Measurements from ENCODE around the gene SLC24A3. TPM values are rescaled to one million over a fixed set of nuclear protein-coding genes. Genes with fewer than 3 reads are reported as not detected.

The SLC24A3 gene
- total and polyA plus RNA-seq, 4 experiments from 2014 or later, result not detected

- peaks cover 5% of the 10 kb centered on the region in 2 donors for H3K27me3 Mint-ChIP-seq
- intact Hi-C loops (cut with micrococcal nuclease), result no loop called here
- Histone ChIP-seq H3K9me3 (ENCODE audit: control insufficient read depth in 1 of 2, low read length in 2 of 2) (no peaks in the 10 kb centered on the region), H3K4me3 (ENCODE audit: low read length in 2 of 2) (no peak overlapping the region), H3K27me3 (ENCODE audit: insufficient read depth, low read length) (no peaks in the 10 kb centered on the region), H3K36me3 (ENCODE audit: insufficient read depth, low read length) (no peaks in the 10 kb centered on the region), H3K27ac (ENCODE audit: low read depth, low read length) (no peak overlapping the region), H3K4me1 (ENCODE audit: insufficient read depth, low read length) (no peaks in the 10 kb centered on the region)
- no peaks in the 10 kb centered on the region for H3K4me1 Mint-ChIP-seq
- H3K27ac Mint-ChIP-seq, result no peak overlapping the region
- no peak overlapping the region for H3K4me3 Mint-ChIP-seq
- H3K9me3 Mint-ChIP-seq, result no peaks in the 10 kb centered on the region
- no peaks in the 10 kb centered on the region for H3K36me3 Mint-ChIP-seq
- ChIA-PET CTCF (ENCODE audit: partially characterized antibody) (no interaction called here), POLR2A (ENCODE audit: partially characterized antibody) (no interaction called here)
- no peak for DNase-seq
These were observed 524.6 kb downstream of the SLC24A3 start for GRCh38 chr20:19737025-19737424.

- DNase-seq, result no peak
- no peak overlapping the region for H3K27ac ChIP-seq (ENCODE audit: low read depth, low read length)
- ChIA-PET POLR2A (ENCODE audit: partially characterized antibody) (no interaction called here), CTCF (ENCODE audit: partially characterized antibody) (no interaction called here)
- H3K9me3 ChIP-seq (ENCODE audit: control insufficient read depth in 1 of 2, low read length in 2 of 2), result no peaks in the 10 kb centered on the region
- Mint-ChIP-seq H3K27me3 (peaks cover 6 to 8% of the 10 kb centered on the region in 2 donors), H3K4me1 (no peaks in the 10 kb centered on the region), H3K27ac (no peak overlapping the region), H3K36me3 (no peaks in the 10 kb centered on the region), H3K9me3 (peaks cover 0 to 7% (median 0%) of the 10 kb centered on the region in 8 donors), H3K4me3 (no peak overlapping the region)
- H3K4me1 ChIP-seq (ENCODE audit: insufficient read depth, low read length), result no peaks in the 10 kb centered on the region
- no peak overlapping the region for H3K4me3 ChIP-seq (ENCODE audit: low read length in 2 of 2)
- intact Hi-C loops (cut with micrococcal nuclease), result no loop called here
- no peaks in the 10 kb centered on the region for H3K27me3 ChIP-seq (ENCODE audit: insufficient read depth, low read length)
- H3K36me3 ChIP-seq (ENCODE audit: insufficient read depth, low read length), result no peaks in the 10 kb centered on the region
These were observed 526.5 kb downstream of the SLC24A3 start for GRCh38 chr20:19738951-19739350.

DNA sequence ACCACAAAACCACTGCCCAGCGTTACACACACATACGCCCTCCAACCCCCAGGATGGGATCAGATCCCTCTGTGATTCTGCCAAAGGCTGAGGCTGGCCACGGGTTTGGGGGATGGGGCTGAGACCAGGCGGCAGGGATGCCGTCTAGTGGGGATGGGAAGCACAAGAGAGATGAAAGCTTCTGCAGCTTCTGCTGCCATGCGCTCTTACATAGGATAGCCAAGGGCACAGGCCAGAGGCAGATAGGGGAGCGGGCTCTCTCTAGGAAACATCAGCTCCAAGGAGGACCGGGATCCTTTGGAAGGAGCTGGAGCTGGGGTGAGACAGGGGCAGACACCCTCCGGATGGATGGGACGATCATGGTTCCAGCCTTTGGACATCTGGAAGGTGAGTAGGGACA lies 526.9 kb downstream of the SLC24A3 start:
- H3K36me3 ChIP-seq (ENCODE audit: insufficient read depth, low read length), result no peaks in the 10 kb centered on the region
- ChIA-PET POLR2A (ENCODE audit: partially characterized antibody) (no interaction called here), CTCF (ENCODE audit: partially characterized antibody) (no interaction called here)
- H3K9me3 Mint-ChIP-seq, result peaks cover 0 to 9% (median 0%) of the 10 kb centered on the region in 8 donors
- no peak overlapping the region for H3K4me3 ChIP-seq (ENCODE audit: low read length in 2 of 2)
- H3K27ac ChIP-seq (ENCODE audit: low read depth, low read length), result no peak overlapping the region
- no peak overlapping the region for H3K27ac Mint-ChIP-seq
- no peaks in the 10 kb centered on the region for H3K9me3 ChIP-seq (ENCODE audit: control insufficient read depth in 1 of 2, low read length in 2 of 2)
- H3K36me3 Mint-ChIP-seq, result no peaks in the 10 kb centered on the region
- peaks cover 6 to 8% of the 10 kb centered on the region in 2 donors for H3K27me3 Mint-ChIP-seq
- no peak overlapping the region for H3K4me3 Mint-ChIP-seq
- H3K27me3 ChIP-seq (ENCODE audit: insufficient read depth, low read length), result no peaks in the 10 kb centered on the region
- H3K4me1 ChIP-seq (ENCODE audit: insufficient read depth, low read length), result no peaks in the 10 kb centered on the region
- H3K4me1 Mint-ChIP-seq, result no peaks in the 10 kb centered on the region
- no peak for DNase-seq
- intact Hi-C loops (cut with micrococcal nuclease), result no loop called here

DNA sequence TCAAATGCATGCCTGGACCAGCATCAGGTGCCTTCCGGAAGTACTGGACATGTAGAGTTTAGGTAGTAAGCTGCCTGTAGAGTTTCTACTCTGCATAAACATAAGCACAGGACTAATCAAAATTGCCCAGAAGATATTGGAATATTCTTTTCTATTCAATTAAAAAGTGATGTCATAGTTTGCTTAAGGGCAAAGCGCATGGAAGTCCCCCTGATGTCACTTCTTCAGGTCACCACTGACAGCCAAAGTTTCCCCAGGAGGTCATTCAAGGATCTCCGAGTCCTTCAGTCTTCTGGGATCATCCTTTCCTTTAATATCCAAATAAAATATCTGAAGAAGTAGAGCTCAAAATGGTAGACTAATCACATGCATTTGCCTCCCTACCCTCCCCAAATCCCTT lies 528.1 kb downstream of the SLC24A3 start:
- H3K27ac ChIP-seq (ENCODE audit: low read depth, low read length), result no peak overlapping the region
- ChIA-PET POLR2A (ENCODE audit: partially characterized antibody) (no interaction called here), CTCF (ENCODE audit: partially characterized antibody) (no interaction called here)
- Mint-ChIP-seq H3K4me1 (no peaks in the 10 kb centered on the region), H3K36me3 (no peaks in the 10 kb centered on the region), H3K9me3 (peaks cover 0 to 11% (median 4%) of the 10 kb centered on the region in 8 donors), H3K27ac (no peak overlapping the region), H3K4me3 (no peak overlapping the region), H3K27me3 (peaks cover 6 to 8% of the 10 kb centered on the region in 2 donors)
- DNase-seq, result no peak
- no peaks in the 10 kb centered on the region for H3K27me3 ChIP-seq (ENCODE audit: insufficient read depth, low read length)
- no peaks in the 10 kb centered on the region for H3K36me3 ChIP-seq (ENCODE audit: insufficient read depth, low read length)
- no peaks in the 10 kb centered on the region for H3K4me1 ChIP-seq (ENCODE audit: insufficient read depth, low read length)
- intact Hi-C loops (cut with micrococcal nuclease), result no loop called here
- no peak overlapping the region for H3K4me3 ChIP-seq (ENCODE audit: low read length in 2 of 2)
- H3K9me3 ChIP-seq (ENCODE audit: control insufficient read depth in 1 of 2, low read length in 2 of 2), result no peaks in the 10 kb centered on the region

GRCh38 chr20:19741924-19742323 lies 529.5 kb downstream of the SLC24A3 start:
- CTCF ChIA-PET (ENCODE audit: partially characterized antibody), result no interaction called here
- Mint-ChIP-seq H3K36me3 (no peaks in the 10 kb centered on the region), H3K27ac (no peak overlapping the region), H3K27me3 (peaks cover 6 to 8% of the 10 kb centered on the region in 2 donors), H3K4me3 (no peak overlapping the region), H3K4me1 (no peaks in the 10 kb centered on the region), H3K9me3 (peaks cover 0 to 21% (median 6%) of the 10 kb centered on the region in 8 donors)
- Histone ChIP-seq H3K36me3 (ENCODE audit: insufficient read depth, low read length) (no peaks in the 10 kb centered on the region), H3K27ac (ENCODE audit: low read depth, low read length) (no peak overlapping the region), H3K4me1 (ENCODE audit: insufficient read depth, low read length) (no peaks in the 10 kb centered on the region), H3K27me3 (ENCODE audit: insufficient read depth, low read length) (no peaks in the 10 kb centered on the region), H3K9me3 (ENCODE audit: control insufficient read depth in 1 of 2, low read length in 2 of 2) (no peaks in the 10 kb centered on the region), H3K4me3 (ENCODE audit: low read length in 2 of 2) (no peak overlapping the region)
- DNase-seq, result no peak
- intact Hi-C loops (cut with micrococcal nuclease), result no loop called here
- POLR2A ChIA-PET (ENCODE audit: partially characterized antibody), result no interaction called here

GRCh38 chr20:19742974-19743639 lies 530.7 kb downstream of the SLC24A3 start:
- no peaks in the 10 kb centered on the region for H3K36me3 ChIP-seq (ENCODE audit: insufficient read depth, low read length)
- no peak overlapping the region for H3K27ac Mint-ChIP-seq
- peaks cover 0 to 23% (median 6%) of the 10 kb centered on the region in 8 donors for H3K9me3 Mint-ChIP-seq
- H3K27me3 ChIP-seq (ENCODE audit: insufficient read depth, low read length), result no peaks in the 10 kb centered on the region
- no peaks in the 10 kb centered on the region for H3K4me1 ChIP-seq (ENCODE audit: insufficient read depth, low read length)
- intact Hi-C loops (cut with micrococcal nuclease), result no loop called here
- H3K4me3 Mint-ChIP-seq, result no peak overlapping the region
- ChIA-PET CTCF (ENCODE audit: partially characterized antibody) (no interaction called here), POLR2A (ENCODE audit: partially characterized antibody) (no interaction called here)
- H3K4me1 Mint-ChIP-seq, result no peaks in the 10 kb centered on the region
- no peaks in the 10 kb centered on the region for H3K36me3 Mint-ChIP-seq
- no peak overlapping the region for H3K4me3 ChIP-seq (ENCODE audit: low read length in 2 of 2)
- no peak for DNase-seq
- no peaks in the 10 kb centered on the region for H3K9me3 ChIP-seq (ENCODE audit: control insufficient read depth in 1 of 2, low read length in 2 of 2)
- no peak overlapping the region for H3K27ac ChIP-seq (ENCODE audit: low read depth, low read length)
- H3K27me3 Mint-ChIP-seq, result peaks cover 8 to 12% of the 10 kb centered on the region in 2 donors

DNA sequence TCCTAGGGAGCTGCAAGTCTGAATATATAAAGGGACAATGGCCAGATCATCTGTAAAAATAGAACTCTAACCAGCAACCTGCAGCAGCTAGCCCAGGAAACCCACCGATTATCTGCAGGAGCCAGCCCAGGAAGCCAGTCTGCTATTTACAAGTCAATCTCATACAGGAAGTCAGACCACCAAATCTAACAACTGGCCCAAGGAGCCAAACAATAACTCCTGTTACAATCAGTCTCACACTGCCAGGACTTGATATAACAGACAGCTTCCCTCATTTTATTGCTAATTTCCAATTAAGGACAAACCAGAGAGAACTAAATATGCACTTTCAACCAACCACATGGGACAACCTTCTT lies 531.2 kb downstream of the SLC24A3 start:
- H3K36me3 Mint-ChIP-seq, result no peaks in the 10 kb centered on the region
- Histone ChIP-seq H3K36me3 (ENCODE audit: insufficient read depth, low read length) (no peaks in the 10 kb centered on the region), H3K27me3 (ENCODE audit: insufficient read depth, low read length) (no peaks in the 10 kb centered on the region), H3K4me1 (ENCODE audit: insufficient read depth, low read length) (no peaks in the 10 kb centered on the region), H3K9me3 (ENCODE audit: control insufficient read depth in 1 of 2, low read length in 2 of 2) (no peaks in the 10 kb centered on the region), H3K27ac (ENCODE audit: low read depth, low read length) (no peak overlapping the region), H3K4me3 (ENCODE audit: low read length in 2 of 2) (no peak overlapping the region)
- H3K9me3 Mint-ChIP-seq, result peaks cover 0 to 23% (median 6%) of the 10 kb centered on the region in 8 donors
- H3K4me1 Mint-ChIP-seq, result no peaks in the 10 kb centered on the region
- ChIA-PET POLR2A (ENCODE audit: partially characterized antibody) (no interaction called here), CTCF (ENCODE audit: partially characterized antibody) (no interaction called here)
- H3K27ac Mint-ChIP-seq, result no peak overlapping the region
- peaks cover 8 to 12% of the 10 kb centered on the region in 2 donors for H3K27me3 Mint-ChIP-seq
- no peak overlapping the region for H3K4me3 Mint-ChIP-seq
- no peak for DNase-seq
- intact Hi-C loops (cut with micrococcal nuclease), result no loop called here

GRCh38 chr20:19745106-19745505 lies 532.7 kb downstream of the SLC24A3 start:
- H3K27ac Mint-ChIP-seq, result no peak overlapping the region
- H3K4me1 Mint-ChIP-seq, result no peaks in the 10 kb centered on the region
- H3K36me3 ChIP-seq (ENCODE audit: insufficient read depth, low read length), result no peaks in the 10 kb centered on the region
- intact Hi-C loops (cut with micrococcal nuclease), result no loop called here
- ChIA-PET POLR2A (ENCODE audit: partially characterized antibody) (no interaction called here), CTCF (ENCODE audit: partially characterized antibody) (no interaction called here)
- no peaks in the 10 kb centered on the region for H3K9me3 ChIP-seq (ENCODE audit: control insufficient read depth in 1 of 2, low read length in 2 of 2)
- no peak overlapping the region for H3K27ac ChIP-seq (ENCODE audit: low read depth, low read length)
- H3K36me3 Mint-ChIP-seq, result no peaks in the 10 kb centered on the region
- peaks cover 0 to 23% (median 6%) of the 10 kb centered on the region in 8 donors for H3K9me3 Mint-ChIP-seq
- H3K27me3 Mint-ChIP-seq, result peaks cover 8 to 12% of the 10 kb centered on the region in 2 donors
- no peak for DNase-seq
- no peaks in the 10 kb centered on the region for H3K27me3 ChIP-seq (ENCODE audit: insufficient read depth, low read length)
- H3K4me1 ChIP-seq (ENCODE audit: insufficient read depth, low read length), result no peaks in the 10 kb centered on the region
- no peak overlapping the region for H3K4me3 Mint-ChIP-seq
- H3K4me3 ChIP-seq (ENCODE audit: low read length in 2 of 2), result no peak overlapping the region

All from CD4-positive, alpha-beta memory T cell (primary cell).